Keratinocyte (primary cell): ENCODE data around the gene PIWIL4.

ENCODE experiments used
- EZH2 ChIP-seq: IDR thresholded peaks from one replicate; pipeline ENCODE4 v1.6.1; 2012; ENCODE audit warnings: inconsistent platforms, mild to moderate bottlenecking, low read length, moderate library complexity
- TF ChIP-seq, protein P1 (sequence below), 3 experiments: IDR thresholded peaks in 1 of 3; conservative IDR thresholded peaks in 1 of 3; optimal IDR thresholded peaks in 1 of 3; 2 replicates in 2 of 3; 3 replicates in 1 of 3; pipeline versions ENCODE3 to v1.5.1; 2011; ENCODE audit warnings: low read length in 3 of 3, mild to moderate bottlenecking in 3 of 3, moderate library complexity in 2 of 3, control low read depth in 1 of 3, inconsistent platforms in 1 of 3; ENCODE audit not compliant: insufficient read depth in 2 of 3; ENCODE audit errors: extremely low read depth in 1 of 3

DNA sequence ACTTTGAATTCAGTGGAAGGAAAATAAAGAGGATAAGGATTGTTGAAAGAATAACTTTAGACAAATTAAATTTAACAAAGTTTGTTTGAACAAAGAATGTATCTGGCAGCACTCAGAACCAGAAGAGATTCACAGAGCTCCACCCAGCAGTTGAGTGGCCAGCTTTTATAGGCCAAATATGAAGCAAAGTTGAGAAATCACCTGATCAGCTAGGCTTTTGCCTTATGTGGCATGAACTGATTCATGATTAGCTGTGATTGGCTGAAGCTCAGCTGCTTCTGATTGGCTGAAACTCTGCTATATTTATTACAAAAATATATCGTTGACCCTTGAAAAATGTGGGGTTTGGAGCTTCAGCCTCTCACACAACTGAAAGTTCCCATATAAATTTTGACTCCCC lies 62.6 kb downstream of the PIWIL4 start:
- TF ChIP-seq, protein P1, sequence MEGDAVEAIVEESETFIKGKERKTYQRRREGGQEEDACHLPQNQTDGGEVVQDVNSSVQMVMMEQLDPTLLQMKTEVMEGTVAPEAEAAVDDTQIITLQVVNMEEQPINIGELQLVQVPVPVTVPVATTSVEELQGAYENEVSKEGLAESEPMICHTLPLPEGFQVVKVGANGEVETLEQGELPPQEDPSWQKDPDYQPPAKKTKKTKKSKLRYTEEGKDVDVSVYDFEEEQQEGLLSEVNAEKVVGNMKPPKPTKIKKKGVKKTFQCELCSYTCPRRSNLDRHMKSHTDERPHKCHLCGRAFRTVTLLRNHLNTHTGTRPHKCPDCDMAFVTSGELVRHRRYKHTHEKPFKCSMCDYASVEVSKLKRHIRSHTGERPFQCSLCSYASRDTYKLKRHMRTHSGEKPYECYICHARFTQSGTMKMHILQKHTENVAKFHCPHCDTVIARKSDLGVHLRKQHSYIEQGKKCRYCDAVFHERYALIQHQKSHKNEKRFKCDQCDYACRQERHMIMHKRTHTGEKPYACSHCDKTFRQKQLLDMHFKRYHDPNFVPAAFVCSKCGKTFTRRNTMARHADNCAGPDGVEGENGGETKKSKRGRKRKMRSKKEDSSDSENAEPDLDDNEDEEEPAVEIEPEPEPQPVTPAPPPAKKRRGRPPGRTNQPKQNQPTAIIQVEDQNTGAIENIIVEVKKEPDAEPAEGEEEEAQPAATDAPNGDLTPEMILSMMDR (optimal IDR thresholded peaks at IDR 0.05 in 1 of 3, IDR thresholded peaks at IDR 0.05 in 1 of 3, conservative IDR thresholded peaks at IDR 0.05 in 1 of 3; ENCODE audit: extremely low read depth in 1 of 3, insufficient read depth in 2 of 3, low read length in 3 of 3): no peak
- TF ChIP-seq EZH2: no peak
